ENCODE results near the gene PPP3CB.

Gene PPP3CB

GRCh38 chr10:73426318-73426717, 69.5 kb downstream of the PPP3CB start:
- no peak for TF ChIP-seq POLR2A (IDR thresholded peaks at IDR 0.05; ENCODE audit: extremely low read depth, insufficient read length)
- TF ChIP-seq, protein P1, sequence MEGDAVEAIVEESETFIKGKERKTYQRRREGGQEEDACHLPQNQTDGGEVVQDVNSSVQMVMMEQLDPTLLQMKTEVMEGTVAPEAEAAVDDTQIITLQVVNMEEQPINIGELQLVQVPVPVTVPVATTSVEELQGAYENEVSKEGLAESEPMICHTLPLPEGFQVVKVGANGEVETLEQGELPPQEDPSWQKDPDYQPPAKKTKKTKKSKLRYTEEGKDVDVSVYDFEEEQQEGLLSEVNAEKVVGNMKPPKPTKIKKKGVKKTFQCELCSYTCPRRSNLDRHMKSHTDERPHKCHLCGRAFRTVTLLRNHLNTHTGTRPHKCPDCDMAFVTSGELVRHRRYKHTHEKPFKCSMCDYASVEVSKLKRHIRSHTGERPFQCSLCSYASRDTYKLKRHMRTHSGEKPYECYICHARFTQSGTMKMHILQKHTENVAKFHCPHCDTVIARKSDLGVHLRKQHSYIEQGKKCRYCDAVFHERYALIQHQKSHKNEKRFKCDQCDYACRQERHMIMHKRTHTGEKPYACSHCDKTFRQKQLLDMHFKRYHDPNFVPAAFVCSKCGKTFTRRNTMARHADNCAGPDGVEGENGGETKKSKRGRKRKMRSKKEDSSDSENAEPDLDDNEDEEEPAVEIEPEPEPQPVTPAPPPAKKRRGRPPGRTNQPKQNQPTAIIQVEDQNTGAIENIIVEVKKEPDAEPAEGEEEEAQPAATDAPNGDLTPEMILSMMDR (IDR thresholded peaks at IDR 0.05; ENCODE audit: low read depth, low read length) = no peak
- no peak for TF ChIP-seq MYC (IDR thresholded peaks at IDR 0.05; ENCODE audit: low read depth, low read length)
- TF ChIP-seq MAX (IDR thresholded peaks at IDR 0.05; ENCODE audit: low read depth, low read length) = no peak
- DNase-seq (ENCODE audit: low read depth) = no peak
- H3K4me3 ChIP-seq (ENCODE audit: low read depth, low read length) = no peak overlapping the region

- no peak for DNase-seq (ENCODE audit: low read depth)
- H3K4me3 ChIP-seq (ENCODE audit: low read depth, low read length) = no peak overlapping the region
- TF ChIP-seq, protein P1 (IDR thresholded peaks at IDR 0.05; ENCODE audit: low read depth, low read length) = no peak
- TF ChIP-seq MYC (IDR thresholded peaks at IDR 0.05; ENCODE audit: low read depth, low read length) (no peak), POLR2A (IDR thresholded peaks at IDR 0.05; ENCODE audit: extremely low read depth, insufficient read length) (no peak), MAX (IDR thresholded peaks at IDR 0.05; ENCODE audit: low read depth, low read length) (no peak)
These were observed 71.3 kb downstream of the PPP3CB start for GRCh38 chr10:73424478-73424877.

- H3K4me3 ChIP-seq (ENCODE audit: low read depth, low read length) = no peak overlapping the region
- no peak for DNase-seq (ENCODE audit: low read depth)
- no peak for TF ChIP-seq MYC (IDR thresholded peaks at IDR 0.05; ENCODE audit: low read depth, low read length)
- TF ChIP-seq, protein P1 (IDR thresholded peaks at IDR 0.05; ENCODE audit: low read depth, low read length) = no peak
- no peak for TF ChIP-seq MAX (IDR thresholded peaks at IDR 0.05; ENCODE audit: low read depth, low read length)
- TF ChIP-seq POLR2A (IDR thresholded peaks at IDR 0.05; ENCODE audit: extremely low read depth, insufficient read length) = no peak
These were observed 72.5 kb downstream of the PPP3CB start for GRCh38 chr10:73423309-73423708.

DNA sequence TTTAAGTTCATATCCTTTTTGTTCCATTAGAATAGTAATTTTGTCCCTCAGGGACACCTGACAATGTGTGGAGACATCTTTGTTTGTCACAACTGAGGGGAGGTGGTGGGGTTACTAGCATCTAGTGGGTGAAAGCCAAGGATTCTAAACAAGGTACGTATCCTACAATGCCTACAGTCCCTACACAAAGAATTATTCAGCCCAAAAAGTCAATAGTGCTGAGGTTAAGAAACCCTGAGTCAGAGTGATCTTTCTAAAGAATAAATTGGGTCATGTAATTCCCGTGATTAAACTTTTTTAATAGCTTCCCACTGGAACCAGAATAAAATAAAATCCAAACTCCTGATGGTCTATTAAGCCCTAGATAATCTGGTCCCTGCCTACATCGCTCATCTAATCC, 79.3 kb downstream of the PPP3CB start:
- no peak overlapping the region for H3K4me3 ChIP-seq (ENCODE audit: low read depth, low read length)
- TF ChIP-seq POLR2A (IDR thresholded peaks at IDR 0.05; ENCODE audit: extremely low read depth, insufficient read length) (no peak), MAX (IDR thresholded peaks at IDR 0.05; ENCODE audit: low read depth, low read length) (no peak), MYC (IDR thresholded peaks at IDR 0.05; ENCODE audit: low read depth, low read length) (no peak)
- TF ChIP-seq, protein P1 (IDR thresholded peaks at IDR 0.05; ENCODE audit: low read depth, low read length) = no peak
- no peak for DNase-seq (ENCODE audit: low read depth)

DNA sequence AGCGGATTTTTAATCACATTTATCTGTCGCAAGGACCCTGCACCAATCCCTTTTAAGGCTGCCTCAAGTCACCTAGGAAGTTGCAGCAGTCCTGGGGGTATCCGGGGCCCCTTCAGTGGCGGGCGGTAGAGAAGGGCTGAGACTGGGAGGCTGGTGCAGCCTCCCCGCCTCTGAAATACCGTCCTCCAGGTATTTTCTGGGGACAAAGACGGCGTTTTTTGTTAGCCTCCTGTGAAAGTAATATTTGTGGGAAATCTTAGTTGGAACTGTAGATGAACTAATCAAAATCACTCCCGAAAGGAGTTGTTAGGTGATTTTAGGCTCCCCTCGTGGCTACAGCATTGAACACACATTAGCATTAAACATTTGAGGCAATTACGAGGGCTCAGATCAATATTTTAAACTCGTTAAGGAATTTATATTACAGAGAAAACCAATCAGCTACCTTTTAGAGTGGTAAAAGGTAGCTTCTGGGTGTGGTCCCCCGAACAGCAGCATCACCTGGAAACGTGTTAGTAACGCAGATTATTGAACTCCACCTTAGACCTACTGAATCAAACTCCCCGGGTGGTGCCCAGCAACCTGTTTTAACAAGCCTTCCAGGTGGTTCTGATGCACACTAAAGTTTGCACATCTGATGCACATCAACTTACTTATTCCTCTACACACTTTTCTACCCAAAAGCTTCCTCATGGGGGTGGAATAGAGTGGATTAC, 81.4 kb downstream of the PPP3CB start:
- TF ChIP-seq MAX (IDR thresholded peaks at IDR 0.05; ENCODE audit: low read depth, low read length) (no peak), MYC (IDR thresholded peaks at IDR 0.05; ENCODE audit: low read depth, low read length) (no peak)
- TF ChIP-seq, protein P1 (IDR thresholded peaks at IDR 0.05; ENCODE audit: low read depth, low read length) = peak; percentile 3

More for the DNA sequence above, 81.4 kb downstream of the PPP3CB start:
- H3K4me3 ChIP-seq (ENCODE audit: low read depth, low read length) = peak overlapping the region; percentile 91
- no peak for DNase-seq (ENCODE audit: low read depth)
